Amniotic epithelial cell (primary cell): ENCODE results near the gene FEZ2.
A peak's percentile ranks its signal among the peaks of the same experiment; 100 is the strongest.

Experiments used
- DNase-seq: peaks from one replicate; pipeline ENCODE4 v3.0.0-alpha.2; 2010; ENCODE audit warnings: low read depth

Gene FEZ2

GRCh38 chr2:36561237-36561944, 36.6 kb downstream of the FEZ2 start:
- peak; percentile 86 for DNase-seq

GRCh38 chr2:36560726-36561125, 37.2 kb downstream of the FEZ2 start:
- no peak for DNase-seq

DNA sequence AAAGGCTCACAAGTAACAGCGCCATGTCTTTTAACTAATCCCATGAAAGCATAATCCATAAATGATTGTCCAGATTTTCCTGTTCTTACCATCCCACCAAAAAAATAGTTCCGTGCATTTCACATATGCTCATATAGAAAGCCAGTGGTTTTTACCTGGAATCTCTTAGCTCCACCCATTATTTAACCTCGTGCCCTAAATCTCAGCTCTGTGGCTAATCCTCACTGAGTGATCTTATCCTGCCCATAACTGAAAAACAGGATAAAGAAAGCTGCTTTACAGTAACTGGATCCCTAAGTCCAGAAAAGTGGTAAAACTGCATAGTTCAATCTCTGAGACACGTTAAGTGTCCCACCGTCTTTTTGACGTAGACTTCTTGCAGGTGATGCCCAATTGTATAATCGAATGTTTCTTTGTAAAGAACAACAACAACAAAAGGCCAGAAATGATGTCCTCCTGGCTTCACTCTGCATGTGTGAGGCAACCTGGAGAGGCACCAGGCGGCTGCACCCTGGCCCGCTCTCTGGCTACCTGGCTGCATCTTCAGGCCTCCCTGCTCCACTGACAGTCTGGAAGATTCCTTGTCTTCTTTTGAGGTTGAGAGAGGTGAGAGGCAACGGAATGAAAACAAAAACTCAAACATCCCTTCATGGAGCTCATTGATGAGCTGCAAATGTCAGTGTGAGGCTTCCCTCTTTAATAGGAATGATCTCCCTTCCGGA, 38.6 kb downstream of the FEZ2 start:
- no peak for DNase-seq

DNA sequence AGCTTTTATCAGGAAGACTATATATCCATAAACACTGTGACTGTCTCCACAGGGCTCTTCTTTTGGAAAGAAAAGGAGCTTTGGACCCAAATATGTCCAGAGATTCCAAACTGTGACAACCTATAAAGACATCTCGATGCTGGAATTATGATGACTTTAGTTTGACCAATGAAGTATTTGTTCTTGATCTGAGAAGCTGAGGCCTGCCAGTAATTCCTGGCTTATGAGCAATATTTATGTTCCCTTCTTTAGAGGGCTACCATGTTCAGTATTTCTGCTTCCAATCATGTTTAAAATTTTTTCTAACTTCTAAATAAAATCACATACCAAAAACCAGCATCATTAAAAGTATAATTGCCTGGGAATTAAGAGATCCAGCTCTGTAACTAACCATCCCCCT, 41.1 kb downstream of the FEZ2 start:
- DNase-seq: no peak

DNA sequence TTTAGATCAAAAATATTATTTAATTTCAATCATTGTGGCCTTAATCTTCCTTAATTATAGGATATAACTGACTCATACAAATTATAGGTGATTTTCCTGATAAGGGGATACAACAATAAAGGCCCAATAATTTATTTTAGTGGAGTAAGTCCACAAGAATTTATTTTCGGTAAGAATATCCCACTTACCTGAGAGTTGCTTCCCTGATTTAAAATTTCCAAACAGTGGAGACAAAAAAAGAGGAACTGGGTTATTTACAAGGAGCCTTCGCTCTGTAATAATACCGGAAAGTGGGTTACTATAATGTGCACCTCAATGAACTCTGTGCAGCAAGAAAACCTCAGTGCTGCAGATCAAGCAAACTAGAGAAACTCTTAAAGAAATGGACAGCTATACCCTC, 42.2 kb downstream of the FEZ2 start:
- no peak for DNase-seq

GRCh38 chr2:36554531-36554930, 43.4 kb downstream of the FEZ2 start:
- no peak for DNase-seq

DNA sequence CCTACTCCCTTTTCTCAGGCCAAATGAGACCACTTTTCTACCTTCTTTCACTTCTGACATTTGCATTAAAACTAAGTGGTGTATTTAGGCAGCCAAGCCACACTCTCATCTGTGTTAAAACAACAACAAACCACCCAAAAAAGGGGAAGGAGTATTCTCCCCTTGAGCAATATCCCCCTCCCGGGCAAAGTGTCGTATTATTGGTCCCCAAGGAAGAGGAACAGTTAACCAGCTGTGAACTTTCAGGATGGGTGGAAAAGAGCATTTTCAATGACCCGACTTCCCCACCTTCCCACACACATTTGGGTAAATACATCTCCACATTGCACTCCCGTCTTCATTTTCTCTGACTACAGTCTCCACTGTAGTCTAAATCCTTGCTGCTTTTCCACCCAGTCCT, 44.3 kb downstream of the FEZ2 start:
- no peak for DNase-seq

- no peak for DNase-seq
These were observed 48.0 kb downstream of the FEZ2 start for GRCh38 chr2:36550006-36550405.

DNA sequence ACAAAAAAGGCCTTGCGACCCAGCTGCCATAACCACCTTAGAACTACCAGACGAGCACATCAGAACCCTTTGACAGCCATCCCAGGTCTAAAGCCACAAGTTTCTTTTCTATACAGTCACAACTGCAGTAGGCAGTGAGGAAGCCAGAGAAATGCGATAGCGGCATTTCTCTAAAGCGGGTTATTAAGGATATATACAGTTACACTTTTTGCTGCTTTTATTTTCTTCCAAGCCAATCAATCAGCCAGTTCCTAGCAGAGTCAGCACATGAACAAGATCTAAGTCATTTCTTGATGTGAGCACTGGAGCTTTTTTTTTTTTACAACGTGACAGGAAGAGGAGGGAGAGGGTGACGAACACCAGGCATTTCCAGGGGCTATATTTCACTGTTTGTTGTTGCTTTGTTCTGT, 48.8 kb downstream of the FEZ2 start:
- peak; percentile 67 for DNase-seq

- no peak for DNase-seq
These were observed 50.1 kb downstream of the FEZ2 start for GRCh38 chr2:36547906-36548305.

GRCh38 chr2:36545871-36546416, 52.0 kb downstream of the FEZ2 start:
- DNase-seq: no peak

GRCh38 chr2:36544638-36545338, 53.2 kb downstream of the FEZ2 start:
- peak; percentile 37 for DNase-seq

DNA sequence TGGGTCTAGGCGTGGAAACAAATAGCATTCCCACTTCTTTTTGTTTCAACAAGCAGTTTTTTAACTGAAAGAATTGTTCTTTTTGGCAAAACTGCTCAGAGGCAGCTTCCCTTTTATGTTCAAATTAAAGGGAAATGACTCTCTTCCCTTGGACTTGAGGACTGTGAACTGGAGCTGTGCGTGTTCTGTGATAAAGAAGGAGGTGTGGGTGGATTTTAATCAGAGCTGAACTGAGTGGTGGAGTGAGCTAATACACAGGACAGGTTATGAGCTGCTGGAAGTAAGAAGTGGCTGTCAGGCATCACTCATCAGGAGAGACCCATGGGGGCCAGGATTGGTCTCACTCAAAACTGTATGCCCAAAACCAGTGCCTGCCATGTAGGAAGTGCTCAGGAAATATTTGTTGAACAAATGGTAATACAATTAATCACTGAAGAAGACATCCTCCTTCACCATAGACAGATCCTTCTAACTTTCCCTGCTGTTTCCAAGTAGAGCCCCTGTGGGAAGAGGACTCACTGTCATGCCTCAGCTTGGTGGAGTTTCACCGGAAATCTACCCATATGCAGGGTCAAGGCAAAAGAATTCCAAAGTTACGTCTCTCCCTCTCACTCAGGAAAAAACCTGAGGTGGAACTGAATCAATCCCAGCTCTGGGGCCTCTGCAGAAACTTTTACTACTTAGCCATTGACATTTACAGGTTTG, 55.9 kb downstream of the FEZ2 start:
- no peak for DNase-seq

- DNase-seq: no peak
These were observed 56.8 kb downstream of the FEZ2 start for GRCh38 chr2:36540986-36541754.

GRCh38 chr2:36539631-36540030, 58.3 kb downstream of the FEZ2 start:
- no peak for DNase-seq

GRCh38 chr2:36538335-36538734, 59.6 kb downstream of the FEZ2 start:
- DNase-seq: no peak

DNA sequence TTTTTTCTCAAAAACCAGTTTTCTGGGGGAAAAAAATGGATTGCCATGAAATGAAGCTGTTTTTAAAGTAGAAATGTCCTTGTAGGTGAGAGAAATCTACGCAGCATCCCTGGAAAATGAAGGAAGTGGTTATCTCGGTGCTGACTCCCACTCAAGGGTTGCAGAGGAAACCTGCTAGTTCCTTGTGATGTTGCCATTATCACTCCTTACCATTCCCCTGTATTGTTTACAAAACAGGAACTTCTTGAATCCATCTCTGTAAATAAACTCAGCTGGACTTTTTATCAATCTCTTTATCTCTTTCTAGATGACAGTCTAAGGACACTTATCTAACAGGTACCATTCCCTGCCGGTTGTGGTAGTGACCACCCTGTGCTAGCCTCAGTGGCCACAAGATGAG, 61.2 kb downstream of the FEZ2 start:
- peak; percentile 35 for DNase-seq

DNA sequence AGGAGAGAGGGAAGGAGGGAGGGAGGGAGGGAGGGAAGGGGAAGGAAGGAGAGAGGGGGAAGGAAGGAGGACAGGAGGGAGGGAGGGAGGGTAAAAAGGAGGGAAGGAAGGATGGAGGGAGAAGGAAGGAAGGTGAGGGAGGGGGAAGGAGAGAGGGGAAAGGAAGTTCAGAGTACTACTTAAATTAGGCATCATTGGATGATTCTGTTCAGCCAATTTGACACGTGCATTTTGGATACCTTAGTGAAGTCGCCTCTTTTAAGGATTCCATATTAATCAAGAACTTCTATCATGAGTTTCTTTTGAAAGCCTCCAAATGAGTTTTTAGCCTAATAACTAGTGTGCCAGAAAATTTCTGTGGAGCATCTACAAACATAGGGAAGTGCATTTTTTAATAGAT, 62.9 kb downstream of the FEZ2 start:
- DNase-seq: no peak

DNA sequence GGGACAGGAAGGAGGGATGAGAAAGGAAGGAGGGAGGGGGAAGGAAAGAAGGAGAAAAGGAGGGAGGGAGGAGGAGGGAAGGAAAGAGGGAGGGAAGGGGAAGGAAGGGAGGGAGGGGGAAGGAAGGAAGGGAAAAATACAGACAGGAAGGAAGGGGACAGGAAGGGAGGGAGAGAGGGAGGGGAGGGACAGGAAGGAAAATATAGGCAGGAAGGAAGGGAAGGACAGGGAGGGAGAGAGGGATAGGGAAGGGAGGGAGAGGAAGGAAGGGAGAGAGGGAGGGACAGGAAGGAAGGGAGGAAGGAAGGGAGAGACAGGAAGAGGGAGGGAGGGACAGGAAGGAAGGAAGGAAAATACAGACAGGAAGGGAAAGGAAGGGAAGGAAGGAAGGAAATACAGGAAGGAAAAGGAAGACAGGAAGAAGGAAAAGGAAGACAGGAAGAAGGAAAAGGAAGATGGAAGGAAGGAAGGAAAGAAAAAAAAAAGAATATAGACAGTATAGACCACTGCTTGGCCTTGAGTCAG, 63.6 kb downstream of the FEZ2 start:
- DNase-seq: no peak

- DNase-seq: peak; percentile 90
These were observed 67.0 kb downstream of the FEZ2 start for GRCh38 chr2:36530983-36531354.
